OCI-LY7 (cell line): Measurements from ENCODE around the gene CD200. TPM values are rescaled to one million over a fixed set of nuclear protein-coding genes. Genes with fewer than 3 reads are reported as not detected.

Experiments
- BruUV-seq: library from RNA; stranded (reverse); fragments of 400-500 nt; replicated peaks from 2 replicates; lab custom pipeline; 2021; lab: Mats Ljungman, UMichigan
- CTCF ChIA-PET: fragments of 300-600 bp; sonication (Branson Sonifier 250); formaldehyde crosslinking; loops from one replicate; lab custom pipeline; 2022; ENCODE audit warnings: antibody characterized with exemption; ENCODE audit not compliant: unreplicated experiment; lab: Charles Lee
- POLR2A ChIA-PET: fragments of 300-600 bp; sonication (Branson Sonifier 250); formaldehyde crosslinking; loops from one replicate; lab custom pipeline; 2022; ENCODE audit warnings: antibody characterized with exemption; lab: Charles Lee
- DNase-seq: peaks from one replicate; pipeline ENCODE4 v3.0.0-alpha.2; 2015; ENCODE audit warnings: low spot score
- H2AFZ ChIP-seq: fragments of 200-600 bp; sonication (generic), shearing (Covaris generic); 2 replicates; pipeline ENCODE4 v1.6.1; 2014; ENCODE audit warnings: mild to moderate bottlenecking, antibody characterized with exemption, low read length, moderate library complexity
- H3K27ac ChIP-seq: fragments of 200-600 bp; sonication (generic); 2 replicates; pipeline ENCODE4 v1.5.1; 2014; ENCODE audit warnings: mixed run types, low read depth, mild to moderate bottlenecking, moderate library complexity, low read length, inconsistent platforms; ENCODE audit not compliant: poor library complexity, severe bottlenecking
- H3K36me3 ChIP-seq: fragments of 200-600 bp; sonication (generic); 2 replicates; pipeline ENCODE4 v1.6.1; 2014; ENCODE audit warnings: mild to moderate bottlenecking, antibody characterized with exemption, low read length, moderate library complexity, mixed read lengths; ENCODE audit not compliant: insufficient read depth
- H3K4me1 ChIP-seq: fragments of 200-600 bp; sonication (generic); 2 replicates; pipeline ENCODE4 v1.5.1; 2014; ENCODE audit warnings: mild to moderate bottlenecking, low read length; ENCODE audit not compliant: insufficient read depth, poor library complexity, severe bottlenecking
- H3K4me2 ChIP-seq: fragments of 200-600 bp; sonication (generic); 2 replicates; pipeline ENCODE4 v1.6.1; 2014; ENCODE audit warnings: mild to moderate bottlenecking, low read length
- H3K4me3 ChIP-seq: fragments of 200-600 bp; sonication (generic); 2 replicates; pipeline ENCODE4 v1.5.1; 2014; ENCODE audit warnings: mild to moderate bottlenecking, low read depth, low read length; ENCODE audit not compliant: poor library complexity, severe bottlenecking
- H3K79me2 ChIP-seq: fragments of 200-600 bp; sonication (generic); 2 replicates; pipeline ENCODE4 v1.6.1; 2016; ENCODE audit warnings: low read depth, mild to moderate bottlenecking, low read length, moderate library complexity, mixed read lengths; ENCODE audit not compliant: insufficient read depth
- H3K9me2 ChIP-seq: fragments of 200-600 bp; sonication (generic); 2 replicates; pipeline ENCODE4 v1.6.1; 2016; ENCODE audit warnings: mild to moderate bottlenecking, low read length, mixed read lengths; ENCODE audit not compliant: insufficient read depth
- H3K9me3 ChIP-seq: fragments of 200-600 bp; sonication (generic); 2 replicates; pipeline ENCODE4 v1.6.1; 2014; ENCODE audit warnings: mild to moderate bottlenecking, mixed run types, low read length, mixed read lengths
- H4K20me1 ChIP-seq: fragments of 200-600 bp; sonication (generic); 2 replicates; pipeline ENCODE4 v1.6.1; 2014; ENCODE audit warnings: mild to moderate bottlenecking, antibody characterized with exemption, low read length, moderate library complexity, mixed read lengths; ENCODE audit not compliant: insufficient read depth
- CTCF ChIP-seq: fragments of 200-600 bp; sonication (generic); conservative IDR thresholded peaks from 2 replicates; pipeline ENCODE4 v1.5.1; 2014; ENCODE audit warnings: mild to moderate bottlenecking, antibody characterized with exemption, low read length, moderate library complexity, mixed read lengths
- EZH2phosphoT487 ChIP-seq: fragments of 200-600 bp; sonication (generic); IDR thresholded peaks from 2 replicates; pipeline ENCODE4 v1.6.1; 2018; ENCODE audit warnings: low read depth, borderline replicate concordance, mild to moderate bottlenecking, mixed run types, antibody characterized with exemption, low read length, moderate library complexity, mixed read lengths
- intact Hi-C: fragments of 100-400 bp; cut with micrococcal nuclease; formaldehyde crosslinking; loops from one replicate; pipeline ENCODE4 v1.10.0; 2022; ENCODE audit not compliant: unreplicated experiment
- total RNA-seq, 2 experiments: library from RNA; depleted of rRNA in 1 of 2; stranded (reverse); fragments of >200 nt in 1 of 2; shearing (Covaris generic) in 1 of 2; gene quantifications; 2 replicates each; pipeline ENCODE4 v1.2.3, GENCODE V29; 2014 to 2022

Gene CD200
- total RNA-seq, 2 experiments from 2014 or later = not detected

GRCh38 chr3:112405845-112406244 is 72.9 kb downstream of the CD200 start:
- BruUV-seq = no TSS peak
- CTCF ChIA-PET = interaction anchor here (0.5 to 0.6 kb wide), 2 partner anchors 42 to 101 kb away, joined by 3 read pairs; no protein-coding TSS in a partner anchor
- TF ChIP-seq CTCF (no peak), EZH2phosphoT487 (no peak)

DNA sequence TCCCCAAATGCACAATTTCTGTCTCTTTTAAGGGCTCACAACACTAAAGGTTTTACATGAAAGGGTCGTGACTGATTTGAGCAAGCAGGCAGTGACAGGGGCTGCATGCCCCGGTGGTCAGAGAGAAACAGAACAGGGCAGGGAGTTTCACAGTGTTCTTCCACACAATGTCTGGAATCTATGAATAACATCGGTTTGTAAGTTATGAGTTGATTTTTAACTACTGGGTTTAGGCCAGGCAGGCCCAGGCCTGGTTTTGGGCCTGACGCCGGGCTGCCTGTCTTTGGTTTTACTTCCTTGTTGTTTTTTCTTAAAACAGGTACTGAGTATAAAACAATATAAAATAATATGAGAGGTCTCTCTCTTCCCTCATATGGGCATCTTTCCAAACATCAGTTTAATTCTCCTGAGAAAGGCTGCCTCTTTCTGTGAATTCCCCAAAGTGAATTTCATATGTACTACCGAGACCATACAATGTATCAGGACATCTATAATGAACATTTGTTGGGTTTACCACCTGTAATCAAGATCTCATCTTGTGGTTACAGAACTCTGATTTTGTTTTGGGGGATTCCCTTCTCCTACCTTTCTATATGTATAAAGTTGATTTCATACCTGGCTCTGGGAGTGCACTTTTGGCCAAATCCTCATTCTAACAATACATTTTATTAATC is 74.4 kb downstream of the CD200 start:
- Histone ChIP-seq H3K36me3 (no peaks in the 10 kb centered on the region), H3K4me2 (no peak overlapping the region), H4K20me1 (no peaks in the 10 kb centered on the region), H3K79me2 (no peaks in the 10 kb centered on the region), H3K9me3 (no peaks in the 10 kb centered on the region), H3K4me3 (no peak overlapping the region), H3K9me2 (no peaks in the 10 kb centered on the region), H3K4me1 (no peaks in the 10 kb centered on the region), H3K27ac (no peak overlapping the region), H2AFZ (peak overlapping the region; percentile 65; the same call in 1 of the 2 replicates)
- intact Hi-C loops = no loop called here
- POLR2A ChIA-PET = interaction anchor here (0.6 kb wide), 1 partner anchor 57 kb away, joined by 3 read pairs; no protein-coding TSS in a partner anchor
- CTCF ChIA-PET = no interaction called here
- no TSS peak for BruUV-seq
- no peak for DNase-seq
- TF ChIP-seq CTCF = no peak
- no peak for TF ChIP-seq EZH2phosphoT487

More at GRCh38 chr3:112405845-112406244, 72.9 kb downstream of the CD200 start:
- Histone ChIP-seq H3K9me3 (no peaks in the 10 kb centered on the region), H3K4me3 (no peak overlapping the region), H3K79me2 (no peaks in the 10 kb centered on the region), H3K4me2 (no peak overlapping the region), H4K20me1 (no peaks in the 10 kb centered on the region), H3K27ac (no peak overlapping the region), H3K36me3 (no peaks in the 10 kb centered on the region), H3K9me2 (no peaks in the 10 kb centered on the region), H2AFZ (no peak overlapping the region), H3K4me1 (no peaks in the 10 kb centered on the region)
- intact Hi-C loops = no loop called here
- POLR2A ChIA-PET = interaction anchor here (0.7 to 1.2 kb wide), 4 partner anchors 15 to 386 kb away, joined by 3 to 5 read pairs (median 4); no protein-coding TSS in a partner anchor
- DNase-seq = no peak
